Cardiac fibroblast (primary cell): ENCODE results near the gene SMIM24.
A peak's percentile ranks its signal among the peaks of the same experiment; 100 is the strongest.

Experiments used
- DNase-seq, 2 donors: peaks; one replicate each; pipeline versions ENCODE4 v3.0.0 to v3.0.0-alpha.2; 2010; ENCODE audit warnings: low read depth in 2 of 2
- H3K4me3 ChIP-seq, 2 donors: replicated peaks in 1 of 2; 1 replicate in 1 of 2; 2 replicates in 1 of 2; pipeline ENCODE4 v1.5.1; 2011; ENCODE audit warnings: low read depth in 2 of 2, low read length in 2 of 2, mild to moderate bottlenecking in 2 of 2, moderate library complexity in 1 of 2
- TF ChIP-seq, protein P1 (sequence below): IDR thresholded peaks from one replicate; pipeline ENCODE4 v1.5.1; 2011; ENCODE audit warnings: low read depth, mild to moderate bottlenecking, low read length, inconsistent platforms

SMIM24 gene

GRCh38 chr19:3515891-3516422 is 35.6 kb upstream of the SMIM24 start:
- no peak overlapping the region for H3K4me3 ChIP-seq
- TF ChIP-seq, protein P1, sequence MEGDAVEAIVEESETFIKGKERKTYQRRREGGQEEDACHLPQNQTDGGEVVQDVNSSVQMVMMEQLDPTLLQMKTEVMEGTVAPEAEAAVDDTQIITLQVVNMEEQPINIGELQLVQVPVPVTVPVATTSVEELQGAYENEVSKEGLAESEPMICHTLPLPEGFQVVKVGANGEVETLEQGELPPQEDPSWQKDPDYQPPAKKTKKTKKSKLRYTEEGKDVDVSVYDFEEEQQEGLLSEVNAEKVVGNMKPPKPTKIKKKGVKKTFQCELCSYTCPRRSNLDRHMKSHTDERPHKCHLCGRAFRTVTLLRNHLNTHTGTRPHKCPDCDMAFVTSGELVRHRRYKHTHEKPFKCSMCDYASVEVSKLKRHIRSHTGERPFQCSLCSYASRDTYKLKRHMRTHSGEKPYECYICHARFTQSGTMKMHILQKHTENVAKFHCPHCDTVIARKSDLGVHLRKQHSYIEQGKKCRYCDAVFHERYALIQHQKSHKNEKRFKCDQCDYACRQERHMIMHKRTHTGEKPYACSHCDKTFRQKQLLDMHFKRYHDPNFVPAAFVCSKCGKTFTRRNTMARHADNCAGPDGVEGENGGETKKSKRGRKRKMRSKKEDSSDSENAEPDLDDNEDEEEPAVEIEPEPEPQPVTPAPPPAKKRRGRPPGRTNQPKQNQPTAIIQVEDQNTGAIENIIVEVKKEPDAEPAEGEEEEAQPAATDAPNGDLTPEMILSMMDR: no peak
- no peak for DNase-seq

GRCh38 chr19:3514930-3515329 is 34.6 kb upstream of the SMIM24 start:
- DNase-seq: no peak
- H3K4me3 ChIP-seq: no peak overlapping the region
- TF ChIP-seq, protein P1: no peak

GRCh38 chr19:3513229-3514140 is 33.2 kb upstream of the SMIM24 start:
- H3K4me3 ChIP-seq: no peak overlapping the region
- TF ChIP-seq, protein P1: no peak
- DNase-seq: peak in 1 of 2 donors; percentile 25

- DNase-seq: no peak
Observed at GRCh38 chr19:3512562-3513228, 32.4 kb upstream of the SMIM24 start.

DNA sequence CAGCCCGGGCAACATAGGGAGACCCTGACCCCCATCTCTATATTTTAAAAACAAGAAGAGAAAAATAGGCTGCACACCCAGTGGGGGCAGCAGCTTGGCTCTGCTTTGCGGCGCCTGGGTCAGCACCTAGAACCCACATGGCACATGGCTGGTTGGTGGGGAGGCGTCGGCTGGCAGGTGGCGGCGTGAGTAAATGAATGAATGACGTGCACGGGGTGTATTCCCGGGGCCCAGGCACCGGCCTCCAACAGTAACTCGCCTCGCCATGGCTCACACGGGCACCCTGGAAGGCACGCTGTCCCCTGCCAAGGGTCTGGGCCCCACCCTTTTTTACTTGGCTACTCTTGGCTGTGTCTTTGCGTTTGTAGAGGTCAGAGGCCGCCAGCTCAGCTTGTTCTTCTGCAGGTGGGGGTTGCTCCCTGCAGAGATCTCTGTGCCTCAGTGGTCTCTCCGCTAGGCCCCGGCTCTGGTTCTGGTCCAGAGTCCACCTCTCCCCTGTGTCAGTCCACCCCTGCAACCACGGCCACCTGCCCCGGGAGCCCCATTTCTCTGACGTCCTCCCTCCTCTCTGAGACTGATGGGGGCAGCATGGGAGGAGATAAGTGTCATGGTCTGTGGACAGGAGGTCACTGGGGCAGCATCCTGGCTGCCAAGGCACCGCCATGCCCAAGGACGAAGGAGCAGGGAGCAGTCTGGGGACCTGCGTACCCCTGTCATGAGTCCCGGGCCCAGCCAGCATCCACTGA is 31.4 kb upstream of the SMIM24 start:
- no peak overlapping the region for H3K4me3 ChIP-seq
- no peak for DNase-seq
- TF ChIP-seq, protein P1: no peak

More at GRCh38 chr19:3512562-3513228, 32.4 kb upstream of the SMIM24 start:
- no peak overlapping the region for H3K4me3 ChIP-seq
- TF ChIP-seq, protein P1: no peak

DNA sequence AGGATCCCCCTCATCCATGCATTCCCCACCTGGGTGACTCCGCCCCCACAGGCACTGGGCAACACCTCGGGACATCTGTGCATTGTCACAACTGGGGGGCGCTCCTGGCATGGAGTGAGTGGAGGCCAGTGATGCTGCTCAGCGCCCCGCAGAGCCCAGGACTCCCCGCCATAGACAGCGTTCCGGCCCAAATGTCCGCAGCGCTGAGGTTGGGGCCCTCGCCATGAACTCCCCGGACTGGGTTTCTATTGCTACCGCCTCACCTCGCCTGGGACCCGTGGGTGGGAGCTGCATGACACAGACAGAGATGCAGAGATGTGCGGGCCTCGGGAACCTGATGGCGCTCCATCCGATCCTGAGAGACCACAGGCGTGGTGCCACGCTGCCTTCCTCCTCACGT is 30.4 kb upstream of the SMIM24 start:
- no peak for DNase-seq
- TF ChIP-seq, protein P1: no peak
- H3K4me3 ChIP-seq: no peak overlapping the region
